HEK293 (cell line): ENCODE data around the gene SHD.

Experiments used
- CTCF ChIA-PET: fragments of 350-600 bp; formaldehyde crosslinking; extraction: SDS; loops from one replicate; lab custom pipeline; 2021; ENCODE audit warnings: antibody characterized with exemption; lab: Yijun Ruan, JAX
- POLR2A ChIA-PET: fragments of 300-600 bp; formaldehyde crosslinking; extraction: SDS; loops from one replicate; lab custom pipeline; 2020; ENCODE audit warnings: antibody characterized with exemption, inconsistent platforms; lab: Yijun Ruan, JAX
- H3K27ac ChIP-seq: fragments of 200-500 bp; sonication (Bioruptor generic); 2 replicates; pipeline ENCODE4 v1.5.1; 2014; ENCODE audit warnings: low read depth, low read length, control low read depth, inconsistent platforms; ENCODE audit errors: extremely low read depth
- H3K36me3 ChIP-seq, 2 experiments: fragments of 200-500 bp in 1 of 2; sonication (Bioruptor generic) in 1 of 2; 1 replicate in 1 of 2; 2 replicates in 1 of 2; pipeline ENCODE4 v1.5.1; 2014 to 2017; ENCODE audit warnings: inconsistent platforms in 2 of 2, low read length in 2 of 2; ENCODE audit not compliant: control insufficient read depth in 2 of 2, insufficient read depth in 1 of 2
- H3K4me1 ChIP-seq: fragments of 200-500 bp; sonication (Bioruptor generic); 2 replicates; pipeline ENCODE4 v1.5.1; 2014; ENCODE audit warnings: mild to moderate bottlenecking, low read length, inconsistent platforms; ENCODE audit not compliant: control insufficient read depth, insufficient read depth
- H3K4me3 ChIP-seq: 2 replicates; pipeline ENCODE4 v1.5.1; 2011; ENCODE audit warnings: low read depth, mild to moderate bottlenecking, control low read depth, low read length, moderate library complexity
- H3K9me3 ChIP-seq: fragments of 200-500 bp; sonication (Bioruptor generic); 2 replicates; pipeline ENCODE4 v1.5.1; 2014; ENCODE audit warnings: low read depth, low read length, inconsistent platforms; ENCODE audit not compliant: control insufficient read depth, insufficient read depth
- CTCF ChIP-seq: fragments of 450-650 bp; formaldehyde crosslinking; IDR thresholded peaks from 2 replicates; pipeline ENCODE4 v1.5.1; 2016; ENCODE audit warnings: missing biosample characterization, missing genetic modification characterization
- EGR2 ChIP-seq: fragments of 450-650 bp; formaldehyde crosslinking; IDR thresholded peaks from 2 replicates; pipeline ENCODE4 v1.5.1; 2016; ENCODE audit warnings: low read depth, missing biosample characterization, missing genetic modification characterization
- GLI4 ChIP-seq: fragments of 450-650 bp; formaldehyde crosslinking; IDR thresholded peaks from 2 replicates; pipeline ENCODE4 v1.5.1; 2016; ENCODE audit warnings: missing biosample characterization, missing genetic modification characterization
- GLIS1 ChIP-seq: fragments of 450-650 bp; formaldehyde crosslinking; IDR thresholded peaks from 2 replicates; pipeline ENCODE4 v1.5.1; 2016; ENCODE audit warnings: missing biosample characterization, missing genetic modification characterization
- KLF1 ChIP-seq: fragments of 450-650 bp; formaldehyde crosslinking; IDR thresholded peaks from 2 replicates; pipeline ENCODE4 v1.5.1; 2016; ENCODE audit warnings: missing biosample characterization, missing genetic modification characterization
- SP2 ChIP-seq: fragments of 450-650 bp; formaldehyde crosslinking; IDR thresholded peaks from 2 replicates; pipeline ENCODE4 v1.5.1; 2016; ENCODE audit warnings: missing biosample characterization, missing genetic modification characterization
- ZBTB10 ChIP-seq: fragments of 450-650 bp; formaldehyde crosslinking; IDR thresholded peaks from 2 replicates; pipeline ENCODE4 v1.5.1; 2016; ENCODE audit warnings: missing biosample characterization, missing genetic modification characterization
- ZBTB26 ChIP-seq: fragments of 450-650 bp; formaldehyde crosslinking; optimal IDR thresholded peaks from 2 replicates; pipeline ENCODE3; 2016; ENCODE audit warnings: missing biosample characterization, mild to moderate bottlenecking, missing genetic modification characterization
- ZBTB7A ChIP-seq: fragments of 450-650 bp; formaldehyde crosslinking; IDR thresholded peaks from 2 replicates; pipeline ENCODE4 v1.5.1; 2016; ENCODE audit warnings: low read depth, missing biosample characterization, missing genetic modification characterization
- ZIC2 ChIP-seq: fragments of 450-650 bp; formaldehyde crosslinking; IDR thresholded peaks from 2 replicates; pipeline ENCODE4 v1.5.1; 2016; ENCODE audit warnings: missing biosample characterization, missing genetic modification characterization
- ZNF148 ChIP-seq: fragments of 450-650 bp; formaldehyde crosslinking; IDR thresholded peaks from 2 replicates; pipeline ENCODE4 v1.5.0; 2017; ENCODE audit warnings: missing biosample characterization, missing genetic modification characterization, borderline replicate concordance
- ZNF16 ChIP-seq: fragments of 450-650 bp; formaldehyde crosslinking; IDR thresholded peaks from 2 replicates; pipeline ENCODE4 v1.5.1; 2016; ENCODE audit warnings: low read depth, missing biosample characterization, missing genetic modification characterization
- ZNF211 ChIP-seq: fragments of 450-650 bp; formaldehyde crosslinking; IDR thresholded peaks from 2 replicates; pipeline ENCODE4 v1.5.1; 2016; ENCODE audit warnings: low read depth, missing biosample characterization, missing genetic modification characterization
- ZNF221 ChIP-seq: fragments of 450-650 bp; formaldehyde crosslinking; IDR thresholded peaks from 2 replicates; pipeline ENCODE4 v1.5.1; 2017; ENCODE audit warnings: missing biosample characterization, missing genetic modification characterization, borderline replicate concordance
- ZNF24 ChIP-seq: fragments of 450-650 bp; formaldehyde crosslinking; IDR thresholded peaks from 2 replicates; pipeline ENCODE4 v1.5.1; 2016; ENCODE audit warnings: missing biosample characterization, missing genetic modification characterization
- ZNF391 ChIP-seq: fragments of 450-650 bp; formaldehyde crosslinking; IDR thresholded peaks from 2 replicates; pipeline ENCODE4 v1.5.1; 2016; ENCODE audit warnings: low read depth, missing biosample characterization, missing genetic modification characterization, borderline replicate concordance
- ZNF513 ChIP-seq: fragments of 450-650 bp; IDR thresholded peaks from 2 replicates; pipeline ENCODE4 v1.5.1; 2018; ENCODE audit warnings: missing biosample characterization, missing genetic modification characterization
- ZNF600 ChIP-seq: fragments of 450-650 bp; formaldehyde crosslinking; IDR thresholded peaks from 2 replicates; pipeline ENCODE4 v1.5.1; 2016; ENCODE audit warnings: missing biosample characterization, missing genetic modification characterization
- ZNF629 ChIP-seq: fragments of 450-650 bp; formaldehyde crosslinking; IDR thresholded peaks from 2 replicates; pipeline ENCODE4 v1.5.1; 2017; ENCODE audit warnings: missing biosample characterization, missing genetic modification characterization
- ZNF639 ChIP-seq: fragments of 450-650 bp; formaldehyde crosslinking; IDR thresholded peaks from 2 replicates; pipeline ENCODE4 v1.5.1; 2016; ENCODE audit warnings: missing biosample characterization, missing genetic modification characterization
- ZNF654 ChIP-seq: fragments of 450-650 bp; formaldehyde crosslinking; IDR thresholded peaks from 2 replicates; pipeline ENCODE4 v1.5.1; 2016; ENCODE audit warnings: low read depth, missing biosample characterization, missing genetic modification characterization
- ZSCAN4 ChIP-seq: fragments of 450-650 bp; formaldehyde crosslinking; IDR thresholded peaks from 2 replicates; pipeline ENCODE4 v1.5.1; 2017; ENCODE audit warnings: missing biosample characterization, missing genetic modification characterization
- ZXDB ChIP-seq: fragments of 450-650 bp; formaldehyde crosslinking; IDR thresholded peaks from 2 replicates; pipeline ENCODE4 v1.5.1; 2016; ENCODE audit warnings: missing biosample characterization, missing genetic modification characterization

Gene SHD

GRCh38 chr19:4267101-4267900 lies 11.8 kb upstream of the SHD start:
- Histone ChIP-seq H3K9me3 (no peaks in the 10 kb centered on the region), H3K4me1 (no peaks in the 10 kb centered on the region), H3K27ac (no peak overlapping the region), H3K4me3 (no peak overlapping the region), H3K36me3 (peaks cover 20 to 32% of the 10 kb centered on the region in 2 experiments; a peak in 2 of 3 replicates)
- CTCF ChIA-PET: interaction anchor here (0.5 to 4.3 kb wide), 53 partner anchors 9 to 1226 kb away, joined by 3 to 92 read pairs (median 5); partner anchors contain the start of genes CHAF1A, MPND, PLIN5 and SH3GL1
- POLR2A ChIA-PET: interaction anchor here (0.7 to 1.2 kb wide), 10 partner anchors 37 to 258 kb away, joined by 3 to 13 read pairs (median 4); partner anchors contain the start of genes CHAF1A, FSD1, MPND and SH3GL1
- TF ChIP-seq ZNF211 (tag by site-specific recombination) (no peak), ZNF16 (peak; percentile 98), ZBTB7A (0 out of 2 replicates have a peak, but pooled peaks have one; percentile 46), SP2 (no peak), ZSCAN4 (tag by site-specific recombination) (0 out of 2 replicates have a peak, but pooled peaks have one; percentile 7), ZBTB26 (tag by site-specific recombination) (peak; percentile 17), ZNF24 (tag by site-specific recombination) (0 out of 2 replicates have a peak, but pooled peaks have one; percentile 30), ZNF639 (tag by site-specific recombination) (0 out of 2 replicates have a peak, but pooled peaks have one; percentile 47), ZNF600 (peak; percentile 86), ZNF513 (tag by site-specific recombination) (no peak), CTCF (tag by site-specific recombination) (peak; percentile 91), ZNF391 (tag by site-specific recombination) (peak; percentile 75; the same call in 1 of the 2 replicates), ZIC2 (tag by site-specific recombination) (no peak), ZNF654 (tag by site-specific recombination) (peak; percentile 99), ZNF629 (tag by site-specific recombination) (0 out of 2 replicates have a peak, but pooled peaks have one; percentile 27), ZBTB10 (tag by site-specific recombination) (peak; percentile 60; the same call in 1 of the 2 replicates), EGR2 (tag by site-specific recombination) (0 out of 2 replicates have a peak, but pooled peaks have one; percentile 5), ZNF148 (tag by site-specific recombination) (no peak), GLI4 (tag by site-specific recombination) (peak; percentile 100), KLF1 (tag by site-specific recombination) (peak; percentile 5; the same call in 1 of the 2 replicates), GLIS1 (tag by site-specific recombination) (peak; percentile 22; the same call in 1 of the 2 replicates), ZXDB (tag by site-specific recombination) (peak; percentile 43), ZNF221 (tag by site-specific recombination) (no peak)
